HS-27A (cell line): Measurements from ENCODE around the gene TUBGCP6.

Source experiments
- DNase-seq: peaks from one replicate; pipeline ENCODE4 v3.0.0-alpha.2; 2012; ENCODE audit warnings: low read depth, missing footprints

The TUBGCP6 gene, protein sequence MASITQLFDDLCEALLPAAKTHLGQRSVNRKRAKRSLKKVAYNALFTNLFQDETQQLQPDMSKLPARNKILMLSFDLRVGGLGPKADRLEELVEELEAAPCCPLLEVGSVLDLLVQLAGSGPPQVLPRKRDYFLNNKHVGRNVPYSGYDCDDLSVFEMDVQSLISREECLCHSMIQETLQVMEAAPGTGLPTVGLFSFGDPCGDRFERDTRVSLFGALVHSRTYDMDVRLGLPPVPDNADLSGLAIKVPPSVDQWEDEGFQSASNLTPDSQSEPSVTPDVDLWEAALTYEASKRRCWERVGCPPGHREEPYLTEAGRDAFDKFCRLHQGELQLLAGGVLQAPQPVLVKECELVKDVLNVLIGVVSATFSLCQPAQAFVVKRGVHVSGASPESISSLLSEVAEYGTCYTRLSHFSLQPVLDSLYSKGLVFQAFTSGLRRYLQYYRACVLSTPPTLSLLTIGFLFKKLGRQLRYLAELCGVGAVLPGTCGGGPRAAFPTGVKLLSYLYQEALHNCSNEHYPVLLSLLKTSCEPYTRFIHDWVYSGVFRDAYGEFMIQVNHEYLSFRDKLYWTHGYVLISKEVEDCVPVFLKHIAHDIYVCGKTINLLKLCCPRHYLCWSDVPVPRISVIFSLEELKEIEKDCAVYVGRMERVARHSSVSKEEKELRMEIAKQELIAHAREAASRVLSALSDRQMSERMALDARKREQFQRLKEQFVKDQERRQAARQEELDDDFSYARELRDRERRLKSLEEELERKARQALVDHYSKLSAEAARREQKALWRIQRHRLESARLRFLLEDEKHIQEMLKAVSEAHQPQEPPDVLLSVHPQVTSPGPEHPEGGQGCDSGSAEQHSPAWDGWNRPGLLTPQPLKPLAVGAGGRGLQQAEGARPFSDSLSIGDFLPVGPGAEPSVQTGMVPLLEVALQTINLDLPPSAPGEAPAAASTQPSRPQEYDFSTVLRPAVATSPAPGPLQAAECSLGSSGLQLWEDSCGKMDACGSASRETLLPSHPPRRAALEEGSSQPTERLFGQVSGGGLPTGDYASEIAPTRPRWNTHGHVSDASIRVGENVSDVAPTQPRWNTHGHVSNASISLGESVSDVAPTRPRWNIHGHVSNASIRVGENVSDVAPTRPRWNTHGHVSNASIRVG (N-terminal part only)

DNA sequence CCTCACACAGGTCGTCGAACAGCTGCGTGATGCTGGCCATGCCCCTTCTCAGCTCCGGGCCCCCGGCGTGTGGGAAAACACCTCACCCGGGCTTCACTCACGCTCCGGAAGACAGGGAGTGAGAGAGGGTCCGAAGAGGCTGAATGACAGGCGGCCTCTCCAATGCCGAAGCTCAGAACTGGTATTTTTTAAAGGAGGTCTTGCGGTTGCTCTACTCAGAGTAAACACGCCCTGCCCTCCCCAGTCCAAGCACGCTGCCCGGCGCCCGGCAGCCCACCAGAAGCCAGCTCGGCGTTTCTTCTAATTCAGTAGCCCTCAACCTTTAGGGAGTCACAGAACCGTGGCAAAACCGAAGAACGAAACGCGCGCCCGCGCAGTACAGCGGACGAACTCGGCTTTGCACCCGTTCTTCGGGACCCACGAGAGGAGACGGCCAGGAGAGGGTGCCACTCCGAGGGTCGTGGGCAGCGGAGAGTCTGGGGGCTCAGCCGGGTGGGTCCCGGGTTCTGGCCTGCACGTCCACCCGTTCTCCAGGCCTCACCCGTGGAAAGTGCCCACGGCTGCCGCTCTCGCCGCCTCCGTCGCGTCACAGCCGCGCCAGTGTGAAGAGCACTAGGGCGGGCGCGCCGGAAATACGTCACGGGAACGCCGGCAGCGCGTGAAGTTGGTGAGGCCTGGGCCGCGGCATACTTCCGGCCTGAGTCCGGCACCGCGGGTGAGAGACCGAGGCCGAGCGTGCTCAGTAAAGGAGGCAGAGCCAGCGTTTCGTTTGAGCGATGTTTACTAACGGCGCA is at the start of gene TUBGCP6:
Gene TUBGCP6 (minus strand): TSS at position 604 of the 794 bp plus-strand sequence. CDS start 564 bp downstream, at position 40.
- no peak for DNase-seq

DNA sequence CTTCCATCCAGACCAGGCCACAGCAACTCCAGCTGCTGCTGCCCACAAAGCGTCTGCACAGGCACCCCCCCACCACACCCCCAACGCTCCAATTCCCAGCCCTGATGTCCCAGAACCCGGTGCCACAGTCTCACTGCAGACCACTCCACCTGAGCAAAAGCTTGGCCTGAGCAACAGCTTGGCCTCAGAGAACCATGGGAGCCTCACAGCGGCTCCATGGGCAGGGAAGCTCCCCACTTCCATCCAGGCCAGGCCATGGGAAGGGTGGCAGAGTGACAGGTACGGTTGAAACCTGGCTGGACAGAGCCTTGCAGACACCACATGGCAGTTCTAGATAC is 49.5 kb upstream of the TUBGCP6 start:
- no peak for DNase-seq

DNA sequence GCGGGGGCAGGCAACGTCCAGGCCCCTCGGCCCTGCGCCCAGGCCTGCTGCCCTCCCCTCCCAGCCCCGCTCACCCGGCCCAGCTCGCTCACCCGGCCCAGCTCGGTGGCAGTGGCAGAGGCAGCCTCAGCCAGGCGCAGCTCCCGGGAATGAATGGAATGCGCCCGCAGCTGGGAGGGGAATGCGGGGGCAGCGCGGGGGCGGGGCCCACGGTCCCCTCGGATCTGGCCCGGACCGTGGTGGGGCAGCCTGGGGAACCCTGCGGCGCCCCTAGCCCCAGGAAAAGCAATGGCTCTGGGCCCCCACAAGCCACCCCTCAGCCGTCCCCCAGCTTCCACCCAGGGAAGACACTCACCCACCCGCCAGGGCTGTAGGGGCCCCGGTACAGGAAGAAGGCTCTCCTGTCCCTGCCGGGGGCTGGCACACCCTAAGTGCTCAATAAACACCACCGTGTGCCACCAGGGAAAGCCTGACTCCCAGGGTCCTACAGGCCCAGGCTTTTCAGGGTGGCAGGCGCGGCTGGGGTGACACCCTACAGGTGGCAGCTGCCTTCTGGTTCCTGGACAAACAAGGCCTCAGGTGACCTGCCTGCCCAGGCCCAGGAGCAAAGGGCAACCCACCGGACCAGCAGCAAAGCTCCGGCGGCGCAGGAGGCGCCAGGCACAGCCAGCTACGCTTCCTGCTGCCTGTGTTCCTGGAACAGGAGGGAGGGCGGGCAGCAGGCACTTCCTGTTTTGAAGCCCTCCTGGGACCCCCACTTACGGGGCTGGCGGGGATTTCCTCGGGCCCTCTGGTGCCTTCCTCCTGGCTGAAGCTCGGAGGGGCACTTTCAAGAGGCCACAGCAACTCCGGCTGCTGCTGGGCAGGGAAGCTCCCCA is 48.9 kb upstream of the TUBGCP6 start:
- peak; percentile 66 for DNase-seq

DNA sequence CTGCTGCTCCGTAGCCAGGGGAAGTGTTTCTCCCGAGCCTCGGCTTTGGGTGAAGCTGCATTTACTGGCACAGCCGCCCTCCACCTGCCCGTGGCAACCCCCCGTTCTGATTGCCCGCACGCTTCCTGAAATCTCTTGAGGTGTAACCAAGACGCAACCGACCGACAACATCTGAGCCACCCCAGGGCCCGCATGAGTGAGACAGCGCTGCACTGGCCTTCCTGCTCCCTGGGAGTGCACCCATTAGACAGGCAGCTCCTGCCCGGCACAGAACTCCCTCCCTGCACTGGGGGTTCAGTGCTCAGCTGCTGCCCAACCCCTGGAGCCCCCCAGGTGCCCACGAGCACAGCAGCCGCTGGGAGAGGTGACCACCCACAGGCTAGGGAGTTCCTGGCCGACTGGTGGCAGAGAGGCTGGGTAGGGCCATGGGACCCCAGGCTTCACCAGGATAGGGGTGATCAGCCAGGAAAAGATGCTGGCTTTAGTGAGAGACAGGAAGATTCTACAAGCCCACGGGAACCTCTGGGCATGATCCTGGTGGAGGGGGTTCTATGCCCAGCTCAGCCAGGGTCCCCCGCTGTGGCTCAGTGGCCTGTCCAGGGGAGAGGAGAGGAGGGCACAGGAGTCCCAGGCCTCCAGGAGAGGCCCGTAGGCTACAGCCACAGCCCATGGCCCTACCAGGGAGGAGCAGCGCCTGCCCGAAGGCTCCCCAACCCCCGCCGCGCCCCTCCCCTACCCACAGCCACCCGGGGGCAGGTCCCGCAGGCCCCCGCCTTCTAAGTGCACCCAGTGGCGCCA is 48.0 kb upstream of the TUBGCP6 start:
- no peak for DNase-seq

DNA sequence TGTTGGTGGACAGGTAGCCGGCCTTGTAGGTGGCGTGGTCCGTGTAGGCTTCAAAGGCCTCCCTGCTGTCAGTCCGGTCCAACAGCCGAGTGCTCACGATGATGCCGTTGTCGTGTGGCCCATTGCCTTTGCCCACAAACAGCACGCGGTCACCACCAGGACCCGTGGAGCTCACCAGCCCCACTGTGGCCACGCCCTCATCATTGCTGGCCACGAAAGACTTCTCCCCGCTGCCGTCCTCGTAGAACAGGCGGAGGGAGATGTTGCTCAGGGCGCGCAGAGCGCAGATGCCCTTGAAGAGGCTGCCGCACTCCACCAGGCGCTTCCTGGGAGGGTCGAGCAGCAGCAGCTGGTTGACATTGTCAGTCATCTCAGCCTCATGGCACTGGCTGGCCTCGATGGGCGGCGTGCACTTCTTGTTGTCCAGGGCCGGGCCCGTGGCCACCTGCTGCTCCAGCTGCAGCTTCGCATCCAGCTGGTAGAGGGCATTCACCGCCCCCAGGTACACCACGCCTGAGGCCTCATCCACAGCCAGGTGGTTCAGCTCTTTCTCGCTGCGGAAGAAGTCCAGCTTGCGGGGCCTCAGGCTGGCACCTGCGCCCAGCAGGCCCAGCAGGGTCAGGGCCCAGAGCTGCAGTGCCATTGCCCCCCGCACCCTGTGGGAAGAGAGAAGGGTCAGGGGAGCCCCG is 45.3 kb upstream of the TUBGCP6 start:
- DNase-seq = no peak

DNA sequence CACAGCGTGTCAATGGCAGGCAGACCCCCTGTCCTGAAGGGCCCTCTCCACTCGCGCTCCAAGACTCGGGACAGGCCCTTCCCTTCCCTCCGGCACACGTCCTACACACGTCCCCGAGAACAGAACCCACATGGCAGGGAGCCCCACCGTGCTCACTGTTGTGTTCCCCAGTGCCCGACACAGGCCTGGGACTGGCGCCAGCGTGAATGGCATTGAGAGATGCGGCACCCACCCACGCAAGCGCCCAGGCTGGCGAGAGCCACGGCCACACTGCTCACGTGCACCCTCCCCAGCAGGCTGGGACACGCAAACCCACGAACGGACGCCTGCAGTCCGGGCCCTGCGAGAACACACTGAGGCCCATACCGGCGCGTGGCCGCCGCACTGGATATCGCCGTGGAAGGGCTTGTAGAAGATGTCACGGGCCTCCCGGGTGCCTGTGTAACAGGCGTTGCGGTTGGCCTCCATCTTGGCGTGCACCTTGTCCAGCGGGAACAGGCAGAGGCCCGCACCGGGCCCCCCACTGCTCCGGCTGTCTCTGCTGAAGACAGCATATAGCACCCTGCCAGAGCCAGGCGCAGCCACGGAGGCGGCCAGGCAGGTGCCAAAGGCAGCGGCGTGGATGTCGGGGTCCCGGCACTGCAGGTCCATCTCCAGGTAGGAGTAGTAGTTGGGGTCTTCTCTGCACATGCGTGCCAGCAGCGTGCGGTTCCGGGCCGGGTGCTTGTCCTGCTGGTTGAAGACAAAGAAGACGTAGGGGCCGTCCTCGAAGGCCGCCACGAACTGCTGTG is 44.5 kb upstream of the TUBGCP6 start:
- no peak for DNase-seq

DNA sequence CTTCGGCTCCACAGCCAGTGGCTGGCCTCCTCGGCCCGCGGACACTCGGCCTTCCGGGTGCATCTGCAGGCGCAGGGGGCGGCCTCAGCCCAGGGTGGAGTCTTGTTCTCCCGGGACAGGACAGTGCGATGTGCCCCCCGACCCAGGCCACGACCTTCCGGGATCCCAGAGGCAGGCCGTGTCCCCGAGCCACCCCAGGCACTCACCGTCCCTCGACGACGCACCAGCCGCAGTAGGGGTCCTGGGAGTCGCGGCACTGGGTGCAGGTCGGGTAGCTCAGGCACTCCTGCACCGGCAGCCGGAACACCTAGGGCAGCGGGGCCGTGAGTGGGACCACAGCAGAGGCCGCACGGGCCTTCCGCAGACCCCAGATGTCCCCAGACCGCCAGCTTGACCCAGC is 42.9 kb upstream of the TUBGCP6 start:
- DNase-seq = no peak

DNA sequence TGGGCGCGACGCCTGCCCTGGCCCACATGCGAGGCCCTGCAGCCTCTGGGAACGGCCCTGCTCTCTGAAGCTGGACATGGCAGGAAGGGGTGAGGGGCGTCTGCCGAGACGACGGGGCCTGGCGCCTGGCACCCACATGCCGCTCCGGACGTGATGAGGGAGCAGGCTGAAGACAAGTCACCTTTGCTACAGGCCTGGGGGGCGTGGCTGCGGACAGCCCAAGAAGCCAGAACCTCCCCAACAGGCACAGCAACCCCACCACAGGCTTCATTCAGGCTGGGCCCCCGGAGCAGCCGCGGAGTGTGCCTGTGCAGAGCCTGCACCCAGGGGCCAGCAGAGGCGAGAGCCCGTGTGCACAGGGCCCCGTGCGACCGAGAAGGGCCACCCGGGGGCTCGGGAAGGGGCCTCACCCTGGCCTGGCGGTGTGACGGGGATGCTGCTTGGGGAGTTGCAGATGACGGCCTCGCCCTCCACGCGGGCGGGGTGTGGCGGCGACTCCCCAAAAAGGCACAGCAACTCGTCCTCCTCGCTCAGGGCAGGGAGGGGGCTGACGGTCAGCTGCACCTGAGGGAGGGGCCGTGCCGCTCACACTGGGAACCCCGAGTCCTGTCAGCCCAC is 42.0 kb upstream of the TUBGCP6 start:
- DNase-seq = no peak

DNA sequence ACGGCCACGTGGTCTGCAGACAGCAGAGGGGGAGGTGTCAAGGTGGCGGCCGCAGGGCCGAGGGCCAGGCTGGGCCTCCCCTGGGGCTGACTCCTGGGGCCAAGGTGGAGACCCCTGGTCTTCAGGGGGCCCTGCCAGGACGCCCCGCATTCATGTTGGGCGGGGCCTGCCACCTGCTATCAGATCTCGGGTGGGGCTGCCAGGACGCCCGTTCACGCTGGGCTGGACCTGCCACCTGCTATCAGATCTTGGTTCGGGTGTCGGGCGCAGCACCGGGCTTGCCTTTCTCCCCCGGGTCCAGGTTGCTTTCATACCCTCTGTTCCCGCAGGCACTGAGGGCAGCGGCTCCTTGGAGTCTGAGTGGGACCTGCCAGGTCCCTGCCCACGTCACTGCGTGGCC is 41.5 kb upstream of the TUBGCP6 start:
- DNase-seq = no peak

DNA sequence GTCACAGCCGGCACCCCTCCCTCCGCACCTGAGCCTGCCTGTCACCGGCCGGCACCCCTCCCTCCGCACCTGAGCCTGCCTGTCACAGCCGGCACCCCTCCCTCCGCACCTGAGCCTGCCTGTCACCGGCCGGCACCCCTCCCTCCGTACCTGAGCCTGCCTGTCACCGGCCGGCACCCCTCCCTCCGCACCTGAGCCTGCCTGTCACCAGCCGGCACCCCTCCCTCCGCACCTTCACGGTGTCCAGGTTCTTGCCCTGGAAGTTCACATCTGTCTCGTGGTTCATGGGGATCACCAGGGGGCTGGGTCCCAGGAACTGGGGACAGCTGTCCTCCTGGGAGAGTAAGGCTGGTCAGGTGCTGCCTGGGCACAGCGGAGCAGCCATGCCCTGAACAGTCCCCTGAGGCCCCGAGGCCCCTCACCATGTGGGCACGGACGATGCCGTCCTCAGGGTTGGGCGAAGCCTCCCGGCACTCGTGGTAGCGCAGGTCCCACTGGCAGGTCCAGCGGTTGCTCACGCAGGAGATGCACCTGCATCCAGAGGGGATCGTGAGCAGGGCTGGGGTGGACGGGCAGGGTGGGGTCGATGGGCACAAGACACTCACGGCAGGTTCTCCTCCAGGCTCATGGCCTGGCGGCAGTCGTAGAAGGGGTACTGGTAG is 40.9 kb upstream of the TUBGCP6 start:
- DNase-seq = no peak

DNA sequence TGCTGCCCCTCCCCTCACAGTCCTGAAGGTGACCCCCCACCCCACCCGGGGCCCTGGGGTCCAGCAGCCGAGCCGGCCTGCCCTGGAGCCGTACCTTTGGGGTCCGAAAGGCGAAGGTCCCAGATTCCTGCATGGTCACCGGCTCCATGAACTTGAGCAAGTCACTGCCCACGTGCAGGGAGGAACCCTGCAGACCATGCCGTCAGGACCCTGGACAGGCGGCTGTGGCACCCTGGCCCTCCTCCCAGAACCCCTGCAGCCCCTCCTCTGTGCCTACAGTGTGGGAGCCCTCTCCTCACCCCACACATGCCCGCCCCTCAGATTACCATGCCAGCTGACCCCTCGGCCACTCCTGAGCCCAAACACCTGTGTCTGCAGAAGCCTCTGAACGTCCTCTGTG is 39.7 kb upstream of the TUBGCP6 start:
- DNase-seq = no peak

DNA sequence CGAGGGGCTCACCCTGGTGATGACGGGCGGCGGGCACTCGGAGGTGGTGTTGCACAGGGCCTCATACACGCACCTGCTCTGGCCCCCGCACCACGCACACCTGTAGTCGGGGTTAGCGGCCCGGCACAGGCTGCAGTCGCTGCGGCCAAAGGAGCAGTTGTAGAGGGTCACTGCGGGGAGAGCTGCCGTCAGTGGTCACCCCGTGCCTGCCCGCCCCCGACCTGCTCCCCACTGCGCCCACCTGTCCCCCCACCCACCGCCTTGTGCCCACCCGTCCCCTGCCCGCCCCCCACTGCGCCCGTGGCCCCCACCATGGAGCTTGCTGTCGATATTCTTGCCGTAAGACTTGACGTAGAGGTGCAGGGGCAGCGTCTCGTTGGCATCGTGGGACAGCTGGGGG is 39.0 kb upstream of the TUBGCP6 start:
- no peak for DNase-seq

DNA sequence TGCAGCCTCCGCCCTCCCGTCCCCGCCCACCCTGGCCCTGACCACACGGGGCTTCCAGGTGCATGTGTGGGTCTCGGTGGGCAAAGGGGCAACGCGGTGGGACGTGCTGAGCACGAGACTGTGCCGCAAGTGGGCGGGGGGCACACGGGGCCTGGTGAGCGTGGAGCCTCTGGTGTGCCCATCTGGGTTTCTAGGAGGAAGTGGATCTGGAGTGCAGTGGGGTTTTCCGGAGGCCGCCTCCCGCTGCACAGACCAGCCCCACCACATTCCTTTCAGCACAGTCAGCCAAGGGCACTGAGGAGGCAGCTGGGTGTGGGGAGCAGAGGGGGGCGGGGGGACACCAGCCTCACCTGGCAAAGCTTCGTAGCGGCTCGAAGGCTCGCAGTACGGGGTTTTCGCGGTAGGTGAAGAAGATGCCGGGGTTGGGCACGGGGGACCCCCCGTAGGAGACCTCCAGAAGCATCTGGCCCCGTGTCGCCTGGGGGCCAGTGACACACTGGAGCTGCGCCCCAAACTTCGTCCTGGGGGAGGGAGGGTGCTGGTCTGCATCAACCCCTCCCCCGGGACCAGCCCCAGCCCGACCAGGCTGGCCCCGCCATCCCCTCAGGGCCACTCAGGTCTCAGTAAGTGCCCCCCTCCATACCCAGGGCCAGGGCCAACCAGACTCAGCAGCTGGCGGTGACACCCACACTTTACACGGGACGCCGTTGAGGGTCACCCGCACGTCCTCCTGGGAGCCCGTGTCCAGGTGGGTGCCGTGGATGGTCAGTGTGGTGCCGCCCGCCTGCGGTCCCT is 37.7 kb upstream of the TUBGCP6 start:
- no peak for DNase-seq

DNA sequence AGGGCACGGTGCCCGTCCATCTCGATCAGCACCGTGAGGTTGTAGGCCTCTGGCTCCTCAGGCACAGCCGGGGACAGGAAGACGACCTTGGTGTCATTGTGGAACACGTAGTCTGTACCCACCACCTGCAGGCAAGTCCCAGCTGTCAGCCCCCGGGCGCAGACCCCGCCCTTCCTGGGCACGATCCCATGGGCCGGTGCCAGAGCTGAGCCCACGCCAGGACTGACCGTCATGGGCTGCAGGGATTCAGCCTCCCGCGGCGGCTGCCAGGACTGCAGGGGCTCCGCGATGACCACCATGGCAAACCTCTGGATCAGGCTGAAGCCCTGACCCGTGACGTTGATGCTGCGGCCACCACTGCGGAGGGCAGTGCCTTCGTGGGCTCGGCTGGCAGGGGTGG is 37.1 kb upstream of the TUBGCP6 start:
- DNase-seq = no peak

DNA sequence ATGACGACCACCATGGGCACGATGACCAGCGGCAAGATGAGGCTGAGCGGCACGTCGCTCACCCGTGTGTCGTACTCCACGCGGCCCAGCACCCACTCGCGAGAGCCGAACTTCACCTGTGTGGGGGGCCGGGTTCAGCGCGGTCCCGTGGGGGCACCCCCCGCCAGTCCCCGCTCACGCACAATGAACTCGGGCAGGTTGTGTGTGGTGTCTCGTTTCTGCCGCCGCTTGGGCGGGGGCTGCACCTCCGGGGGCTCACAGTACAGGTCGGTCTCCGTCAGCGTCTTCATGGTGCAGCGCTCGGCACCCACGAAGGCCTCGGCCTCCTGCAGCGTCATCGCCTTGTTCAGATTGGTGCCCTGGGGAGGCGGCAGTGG is 36.5 kb upstream of the TUBGCP6 start:
- no peak for DNase-seq

DNA sequence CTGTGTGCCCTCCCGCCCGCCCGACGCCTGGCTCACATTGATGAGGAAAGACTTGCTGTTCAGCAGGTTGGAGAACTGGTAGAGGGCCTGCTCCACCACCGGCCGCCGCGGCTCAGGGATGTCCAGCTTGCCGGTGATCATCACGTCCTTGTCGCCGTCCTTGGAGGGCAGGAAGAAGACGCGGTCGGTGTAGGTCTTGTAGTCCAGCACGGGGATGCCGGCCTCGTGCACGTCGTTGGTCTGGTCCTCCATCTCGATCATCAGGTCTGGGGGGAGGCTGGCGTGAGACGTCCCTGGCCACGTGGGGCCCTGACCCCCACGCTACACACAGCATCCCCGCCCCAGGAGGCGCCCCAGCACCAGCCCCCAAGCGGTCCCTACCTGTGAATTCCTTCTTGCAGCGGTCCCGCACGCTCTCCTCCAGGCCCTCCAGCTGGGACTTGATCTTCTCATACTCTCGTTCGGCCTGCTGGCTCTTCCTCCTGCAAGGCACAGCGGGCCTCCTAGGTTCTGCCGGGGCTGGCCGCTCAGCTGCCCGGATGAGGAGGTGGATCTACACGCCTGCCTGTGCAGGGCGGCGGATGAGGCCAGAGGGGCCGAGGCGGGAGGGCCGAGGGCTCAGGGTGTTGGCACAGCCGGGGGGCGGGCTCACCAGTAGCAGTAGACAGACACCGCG is 36.0 kb upstream of the TUBGCP6 start:
- no peak for DNase-seq
